ENCODE data around the gene MET.

DNA sequence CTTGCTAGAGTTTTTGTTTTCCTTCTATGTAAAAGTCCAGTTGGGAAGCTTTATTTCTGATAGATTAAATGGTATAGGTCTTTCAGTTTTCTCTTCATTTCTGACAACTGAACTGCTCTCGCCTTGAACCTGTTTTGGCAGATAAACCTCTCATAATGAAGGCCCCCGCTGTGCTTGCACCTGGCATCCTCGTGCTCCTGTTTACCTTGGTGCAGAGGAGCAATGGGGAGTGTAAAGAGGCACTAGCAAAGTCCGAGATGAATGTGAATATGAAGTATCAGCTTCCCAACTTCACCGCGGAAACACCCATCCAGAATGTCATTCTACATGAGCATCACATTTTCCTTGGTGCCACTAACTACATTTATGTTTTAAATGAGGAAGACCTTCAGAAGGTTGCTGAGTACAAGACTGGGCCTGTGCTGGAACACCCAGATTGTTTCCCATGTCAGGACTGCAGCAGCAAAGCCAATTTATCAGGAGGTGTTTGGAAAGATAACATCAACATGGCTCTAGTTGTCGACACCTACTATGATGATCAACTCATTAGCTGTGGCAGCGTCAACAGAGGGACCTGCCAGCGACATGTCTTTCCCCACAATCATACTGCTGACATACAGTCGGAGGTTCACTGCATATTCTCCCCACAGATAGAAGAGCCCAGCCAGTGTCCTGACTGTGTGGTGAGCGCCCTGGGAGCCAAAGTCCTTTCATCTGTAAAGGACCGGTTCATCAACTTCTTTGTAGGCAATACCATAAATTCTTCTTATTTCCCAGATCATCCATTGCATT lies 27.1 kb downstream of the MET start:
- no peak for TF ChIP-seq CTCF (IDR thresholded peaks at IDR 0.05)
- TF ChIP-seq POLR2A (IDR thresholded peaks at IDR 0.05) = no peak
